Neural progenitor cell (in vitro differentiated cells): Measurements from ENCODE around the gene AFMID. TPM values are rescaled to one million over a fixed set of nuclear protein-coding genes. Genes with fewer than 3 reads are reported as not detected.

Experiments used
- DNase-seq: peaks from one replicate; pipeline ENCODE4 v3.0.0-alpha.2; 2016; ENCODE audit warnings: low spot score
- H2AFZ ChIP-seq: fragments of 200-600 bp; sonication (generic); replicated peaks from 2 replicates; pipeline ENCODE4 v1.6.1; 2016; ENCODE audit warnings: antibody characterized with exemption
- H3F3A ChIP-seq: fragments of 200-600 bp; sonication (generic); 2 replicates; pipeline ENCODE4 v1.6.1; 2016; ENCODE audit warnings: antibody characterized with exemption, low read depth
- H3K27ac ChIP-seq: fragments of 200-600 bp; sonication (generic); 2 replicates; pipeline ENCODE4 v1.5.1; 2016; ENCODE audit warnings: mild to moderate bottlenecking
- H3K27me3 ChIP-seq: fragments of 200-600 bp; sonication (generic); 2 replicates; pipeline ENCODE4 v1.6.1; 2016; ENCODE audit warnings: mild to moderate bottlenecking, moderate library complexity
- H3K36me3 ChIP-seq: fragments of 200-600 bp; sonication (generic); 2 replicates; pipeline ENCODE4 v1.5.1; 2016
- H3K4me1 ChIP-seq: fragments of 200-600 bp; sonication (generic); 2 replicates; pipeline ENCODE4 v1.6.1; 2016; ENCODE audit warnings: mixed run types
- H3K4me2 ChIP-seq: fragments of 200-600 bp; sonication (generic); 2 replicates; pipeline ENCODE4 v1.6.1; 2016
- H3K4me3 ChIP-seq: fragments of 200-600 bp; sonication (generic); 2 replicates; pipeline ENCODE4 v1.5.1; 2016
- H3K79me2 ChIP-seq: fragments of 200-600 bp; sonication (generic); 2 replicates; pipeline ENCODE4 v1.6.1; 2016; ENCODE audit warnings: low read depth
- H3K9ac ChIP-seq: fragments of 200-600 bp; sonication (generic); 2 replicates; pipeline ENCODE4 v1.6.1; 2016
- H3K9me3 ChIP-seq: fragments of 200-600 bp; sonication (generic); 2 replicates; pipeline ENCODE4 v1.5.1; 2016; ENCODE audit warnings: low read depth
- H4K20me1 ChIP-seq: fragments of 200-600 bp; sonication (generic); 2 replicates; pipeline ENCODE4 v1.6.1; 2016; ENCODE audit warnings: low read depth
- H3K27ac Mint-ChIP-seq: 3 replicates; pipeline ENCODE4 v1.8.0; 2021; ENCODE audit warnings: mixed read lengths
- H3K27me3 Mint-ChIP-seq: 2 replicates; pipeline ENCODE4 v1.8.0; 2022; ENCODE audit warnings: low read depth, mild to moderate bottlenecking, inconsistent platforms, moderate library complexity, mixed read lengths; ENCODE audit not compliant: insufficient read depth
- H3K36me3 Mint-ChIP-seq: 3 replicates; pipeline ENCODE4 v1.8.0; 2021; ENCODE audit warnings: mixed read lengths
- H3K4me1 Mint-ChIP-seq: 3 replicates; pipeline ENCODE4 v1.8.0; 2021; ENCODE audit warnings: mixed read lengths
- H3K4me3 Mint-ChIP-seq: 3 replicates; pipeline ENCODE4 v1.8.0; 2021; ENCODE audit warnings: mild to moderate bottlenecking, moderate library complexity, mixed read lengths
- H3K9me3 Mint-ChIP-seq: 3 replicates; pipeline ENCODE4 v1.8.0; 2020; ENCODE audit warnings: mixed read lengths
- CTCF ChIP-seq: fragments of 200-600 bp; sonication (generic); IDR thresholded peaks from 2 replicates; pipeline ENCODE4 v1.5.1; 2017; ENCODE audit warnings: antibody characterized with exemption, mild to moderate bottlenecking
- EZH2 ChIP-seq: fragments of 200-600 bp; sonication (generic); IDR thresholded peaks from 2 replicates; pipeline ENCODE4 v1.6.1; 2017; ENCODE audit warnings: antibody characterized with exemption, mild to moderate bottlenecking, moderate library complexity
- EZH2phosphoT487 ChIP-seq: fragments of 200-600 bp; sonication (generic); IDR thresholded peaks from 2 replicates; pipeline ENCODE4 v1.6.1; 2017; ENCODE audit warnings: antibody characterized with exemption
- total RNA-seq: library from RNA; depleted of rRNA; stranded (reverse); fragments of >200 nt; gene quantifications from 2 replicates; pipeline ENCODE4 v1.2.3, GENCODE V29; 2015; ENCODE audit warnings: low replicate concordance

AFMID gene
- total RNA-seq, 1 donor from 2014 or later, result 76.8 TPM

GRCh38 chr17:78205124-78205775 lies 18.1 kb downstream of the AFMID start:
- no peak overlapping the region for H2AFZ ChIP-seq
- no peaks in the 10 kb centered on the region for H3K79me2 ChIP-seq
- no peaks in the 10 kb centered on the region for H3K4me1 Mint-ChIP-seq
- H3K27me3 ChIP-seq, result no peaks in the 10 kb centered on the region
- no peak overlapping the region for H3K27ac ChIP-seq
- TF ChIP-seq EZH2phosphoT487, result no peak
- TF ChIP-seq CTCF, result no peak
- TF ChIP-seq EZH2, result no peak
- H3K36me3 ChIP-seq, result no peaks in the 10 kb centered on the region
- H3K4me2 ChIP-seq, result no peak overlapping the region
- H3K9ac ChIP-seq, result no peak overlapping the region
- H3K4me3 Mint-ChIP-seq, result no peak overlapping the region
- no peaks in the 10 kb centered on the region for H3K9me3 Mint-ChIP-seq
- H3K4me1 ChIP-seq, result no peaks in the 10 kb centered on the region
- H3K4me3 ChIP-seq, result no peak overlapping the region
- H3K36me3 Mint-ChIP-seq, result peaks cover 4% of the 10 kb centered on the region
- no peak overlapping the region for H3K27ac Mint-ChIP-seq
- no peaks in the 10 kb centered on the region for H3K9me3 ChIP-seq
- DNase-seq, result no peak
- no peaks in the 10 kb centered on the region for H3F3A ChIP-seq
- peaks cover 2% of the 10 kb centered on the region for H3K27me3 Mint-ChIP-seq
- H4K20me1 ChIP-seq, result no peaks in the 10 kb centered on the region

DNA sequence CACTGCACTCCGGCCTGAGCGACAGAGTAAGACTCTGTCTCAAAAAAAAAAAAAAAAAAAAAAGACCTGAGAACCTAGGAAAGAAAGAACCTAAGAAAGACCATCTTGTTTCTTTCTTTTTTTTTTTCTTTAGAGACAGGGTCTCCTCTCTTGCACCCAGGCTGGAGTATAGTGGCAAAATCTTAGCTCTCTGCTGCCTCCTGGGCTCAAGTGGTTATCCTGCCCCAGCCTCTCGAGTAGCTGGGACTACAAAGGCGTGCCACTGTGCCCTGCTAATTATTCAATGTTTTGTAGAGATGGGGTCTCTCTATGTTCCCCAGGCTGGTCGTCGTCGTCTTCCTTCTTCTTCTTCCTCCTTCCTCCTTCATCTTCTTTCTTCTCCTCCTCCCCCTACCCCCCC lies 19.1 kb downstream of the AFMID start:
- H3K9me3 ChIP-seq, result no peaks in the 10 kb centered on the region
- H3K79me2 ChIP-seq, result no peaks in the 10 kb centered on the region
- no peak overlapping the region for H3K4me2 ChIP-seq
- no peak overlapping the region for H2AFZ ChIP-seq
- H3K27ac ChIP-seq, result no peak overlapping the region
- H4K20me1 ChIP-seq, result no peaks in the 10 kb centered on the region
- H3K27me3 ChIP-seq, result no peaks in the 10 kb centered on the region
- Mint-ChIP-seq H3K4me3 (no peak overlapping the region), H3K27me3 (peaks cover 2% of the 10 kb centered on the region), H3K27ac (no peak overlapping the region), H3K4me1 (no peaks in the 10 kb centered on the region), H3K36me3 (peaks cover 4% of the 10 kb centered on the region), H3K9me3 (no peaks in the 10 kb centered on the region)
- no peak for TF ChIP-seq CTCF
- no peak for TF ChIP-seq EZH2phosphoT487
- no peak for TF ChIP-seq EZH2
- no peak overlapping the region for H3K4me3 ChIP-seq
- no peak for DNase-seq
- no peak overlapping the region for H3K9ac ChIP-seq
- no peaks in the 10 kb centered on the region for H3F3A ChIP-seq
- H3K36me3 ChIP-seq, result no peaks in the 10 kb centered on the region
- H3K4me1 ChIP-seq, result no peaks in the 10 kb centered on the region

DNA sequence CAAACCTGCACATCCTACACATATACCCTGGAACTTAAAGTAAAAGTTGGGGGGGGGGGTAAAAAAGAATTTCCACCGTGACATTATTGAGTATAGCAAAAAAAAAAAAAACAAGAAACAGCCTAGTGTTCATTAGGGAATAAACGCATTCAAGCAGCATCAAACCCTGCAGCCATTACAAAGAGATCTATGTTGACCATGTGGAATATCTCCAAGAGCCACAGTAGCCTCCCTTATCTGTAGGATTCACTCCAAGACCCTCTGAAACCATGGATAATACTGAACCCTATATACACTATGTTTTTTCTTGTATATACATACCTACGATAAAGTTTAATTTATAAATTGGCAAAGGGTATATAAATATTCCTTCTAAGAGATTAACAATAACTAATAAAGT lies 21.3 kb downstream of the AFMID start:
- no peaks in the 10 kb centered on the region for H3K36me3 ChIP-seq

More for the DNA sequence above, 21.3 kb downstream of the AFMID start:
- Mint-ChIP-seq H3K4me1 (no peaks in the 10 kb centered on the region), H3K27me3 (peaks cover 5% of the 10 kb centered on the region), H3K4me3 (no peak overlapping the region), H3K36me3 (peaks cover 4% of the 10 kb centered on the region), H3K9me3 (no peaks in the 10 kb centered on the region), H3K27ac (no peak overlapping the region)
- Histone ChIP-seq H3K79me2 (no peaks in the 10 kb centered on the region), H3K9ac (no peak overlapping the region), H3F3A (no peaks in the 10 kb centered on the region), H3K9me3 (no peaks in the 10 kb centered on the region), H3K4me3 (no peak overlapping the region), H4K20me1 (no peaks in the 10 kb centered on the region), H3K4me2 (no peak overlapping the region), H3K4me1 (no peaks in the 10 kb centered on the region), H3K27me3 (no peaks in the 10 kb centered on the region), H3K27ac (no peak overlapping the region), H2AFZ (no peak overlapping the region)
- DNase-seq, result no peak
- TF ChIP-seq EZH2phosphoT487 (no peak), EZH2 (no peak), CTCF (no peak)
